Ovary (tissue), 9 donors: ENCODE results near the gene NATD1. TPM values are rescaled to one million over a fixed set of nuclear protein-coding genes. Genes with fewer than 3 reads are reported as not detected.
A peak's percentile ranks its signal among the peaks of the same experiment; 100 is the strongest.

Experiments used
- DNase-seq, 5 donors: peaks; one replicate each; pipeline ENCODE4 v3.0.0-alpha.2; 2019 to 2020
- H3K27ac ChIP-seq, 2 donors: fragments of 200-600 bp; one replicate each; pipeline versions ENCODE4 v1.5.1 to v1.8.0; 2019 to 2022
- H3K27me3 ChIP-seq: fragments of 200-600 bp; one replicate; pipeline ENCODE4 v1.8.0; 2022
- H3K36me3 ChIP-seq: fragments of 200-600 bp; sonication (generic); one replicate; pipeline ENCODE4 v1.5.1; 2019
- H3K4me1 ChIP-seq: one replicate; pipeline ENCODE4 v1.8.1; 2013; ENCODE audit warnings: mild to moderate bottlenecking, moderate library complexity; ENCODE audit not compliant: insufficient read depth
- H3K4me3 ChIP-seq: fragments of 200-600 bp; sonication (generic); one replicate; pipeline ENCODE4 v1.5.1; 2017
- H3K9me3 ChIP-seq, 2 donors: fragments of 200-600 bp in 1 of 2; sonication (generic) in 1 of 2; one replicate each; pipeline versions ENCODE4 v1.5.1 to v1.8.1; 2013 to 2019; ENCODE audit warnings: mild to moderate bottlenecking in 1 of 2, moderate library complexity in 1 of 2
- CTCF ChIP-seq, 3 donors: fragments of 450-650 bp in 2 of 3; fragments of 200-600 bp in 1 of 3; IDR thresholded peaks; one replicate each; pipeline versions ENCODE4 v1.5.1 to v1.8.0; 2016 to 2022; ENCODE audit warnings: antibody characterized with exemption in 3 of 3, mild to moderate bottlenecking in 1 of 3
- EP300 ChIP-seq: sonication (generic); formaldehyde crosslinking; IDR thresholded peaks from one replicate; pipeline ENCODE4 v1.6.1; 2017; ENCODE audit warnings: antibody characterized with exemption
- POLR2A ChIP-seq: fragments of 450-650 bp; IDR thresholded peaks from one replicate; pipeline ENCODE4 v1.6.1; 2017; ENCODE audit warnings: antibody characterized with exemption, mild to moderate bottlenecking, moderate library complexity
- WGBS, 3 donors: extraction: QIAGEN DNeasy Blood & Tissue Kit in 1 of 3; methylation state at CpG; one replicate each; pipeline versions ENCODE4 v1.1.5 to v1.1.7; 2013 to 2017; 5-methylcytosine and 5-hydroxymethylcytosine counted together
- intact Hi-C, 4 donors: fragments of 100-400 bp; cut with DNase I; formaldehyde crosslinking; loops; one replicate each; pipeline versions ENCODE4 v1.11.0 to v1.15.1; 2022 to 2023
- polyA plus RNA-seq, 2 donors: library from polyadenylated mRNA; stranded (reverse); fragments of 200-250 nt in 1 of 2; fragments of 350-450 nt in 1 of 2; fragmentation: Illumina TruSeq in 1 of 2; extraction: RNeasy Lipid Tissue Mini Kit (QIAGEN cat#74804) in 1 of 2; gene quantifications; one replicate each; pipeline ENCODE4 v1.2.3, GENCODE V29; 2013 to 2014
- total RNA-seq, 7 donors: library from RNA; depleted of rRNA in 2 of 7; stranded (reverse); fragments of >200 nt in 2 of 7; fragmentation: NEBNext Ultra II Directional in 3 of 7; extraction: Animal tissue kit (Norgen Biotek cat#: 25700) in 3 of 7; gene quantifications; one replicate each; pipeline versions ENCODE4 v1.1.0 to v1.2.4, GENCODE V29; 2016 to 2023
- donor health status: DM: no; HTN: no; CAD: no; lungs with moderate emphysema.
- donor health status: DM: no; HTN: no; CAD: no.
- donor health status: Bipolar disorder and iron deficiency.
- donor health status: DM: yes; HTN: yes; CAD: no.
- donor health status: DM: no; HTN: no; CAD: no.
- donor health status: DM: yes; HTN: yes; CAD: no.

NATD1 gene
- total and polyA plus RNA-seq, 9 donors, result 2.8 to 9.0 (median 5.3) TPM

DNA sequence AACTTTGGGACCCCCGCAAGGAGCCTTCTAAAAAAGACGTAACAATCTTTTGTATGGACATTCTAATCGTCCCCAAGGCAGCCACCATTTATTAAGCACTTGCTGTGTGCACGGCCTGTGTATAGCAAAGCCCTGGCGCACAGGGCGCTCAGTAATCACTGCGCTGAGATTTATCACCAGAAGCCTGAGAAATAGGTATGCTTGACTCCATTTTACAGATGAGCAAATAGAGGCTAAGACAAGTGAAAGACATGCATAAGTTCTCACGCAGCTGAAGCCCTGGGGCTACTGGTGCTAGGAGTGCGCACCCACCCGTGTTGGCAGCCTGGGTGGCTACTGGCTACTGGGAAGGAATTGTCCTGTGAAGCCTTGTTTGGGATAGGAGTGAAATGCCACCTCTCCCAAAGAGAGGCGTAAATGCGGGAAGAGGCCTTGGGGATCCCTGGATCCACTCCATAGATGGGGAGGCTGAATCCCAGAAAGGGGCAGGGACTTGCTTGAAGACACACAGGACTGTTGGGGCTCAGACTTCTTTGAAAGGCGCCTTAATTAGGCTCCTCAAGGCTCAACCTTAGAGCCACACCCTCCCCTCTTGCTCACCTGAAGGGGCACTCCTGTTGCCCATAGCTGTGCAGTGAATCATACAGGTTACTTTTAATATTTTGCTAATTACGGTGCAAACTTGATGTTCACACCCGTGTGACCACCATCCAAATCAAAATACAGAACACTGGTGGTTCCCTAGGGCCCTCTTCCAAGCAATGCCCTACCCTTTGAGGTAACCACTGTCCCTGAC is 634 bp upstream of the NATD1 start:
- 35 to 39% (median 39%) methylated on average over 15 of the region's 15 CpGs for WGBS, 3 donors
- Histone ChIP-seq H3K27ac (no peak overlapping the region), H3K4me1 (peaks cover 6% of the 10 kb centered on the region), H3K36me3 (no peaks in the 10 kb centered on the region), H3K9me3 (no peaks in the 10 kb centered on the region), H3K4me3 (peak overlapping the region; percentile 56), H3K27me3 (no peaks in the 10 kb centered on the region)
- no peak for DNase-seq
- intact Hi-C loops, result loop anchor here in 3 of 4 donors (2.0 to 10.0 kb wide), 3 partner anchors 39 to 209 kb away; partner anchors contain the start of genes DHRS7B (in 2 of the 3), TMEM11 (in 1 of the 3) and USP22 (in 1 of the 3)
- TF ChIP-seq POLR2A, result no peak
- no peak for TF ChIP-seq EP300
- TF ChIP-seq CTCF (IDR thresholded peaks at IDR 0.05), result no peak

DNA sequence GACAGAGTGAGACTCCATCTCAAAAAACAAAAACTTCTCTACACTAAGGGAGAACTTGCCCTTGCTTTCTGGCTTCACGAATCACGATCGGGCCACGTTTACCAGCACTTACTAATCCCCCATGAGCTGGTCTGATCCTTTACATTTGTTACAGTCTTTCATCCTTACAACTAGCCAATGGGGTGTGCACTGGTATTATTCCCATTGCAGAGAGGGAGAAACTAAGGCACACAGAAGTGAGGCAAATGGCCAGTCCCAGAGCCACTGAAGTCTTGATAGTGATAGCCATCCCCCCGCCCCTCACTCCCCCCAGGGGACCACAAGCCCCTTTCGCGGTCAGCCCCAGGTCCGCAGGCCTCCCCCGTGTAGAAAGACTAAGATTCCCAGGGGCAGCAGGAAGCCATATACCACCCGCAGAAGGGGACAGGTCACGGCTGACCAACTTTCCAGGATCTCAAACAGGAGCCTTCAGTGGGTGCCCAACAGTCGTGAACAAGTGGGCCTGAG is 868 bp downstream of the NATD1 start:
- H3K27ac ChIP-seq, result peak overlapping the region in 1 of 2 donors; percentile 42
- peak overlapping the region; percentile 56 for H3K4me3 ChIP-seq
- TF ChIP-seq POLR2A (no peak), EP300 (no peak), CTCF (IDR thresholded peaks at IDR 0.05) (no peak)
- DNase-seq, result no peak
- no peaks in the 10 kb centered on the region for H3K36me3 ChIP-seq
- H3K27me3 ChIP-seq, result no peaks in the 10 kb centered on the region
- H3K4me1 ChIP-seq, result peaks cover 6% of the 10 kb centered on the region
- intact Hi-C loops, result loop anchor here in 3 of 4 donors (2.0 to 10.0 kb wide), 3 partner anchors 38 to 208 kb away; partner anchors contain the start of genes DHRS7B (in 2 of the 3), TMEM11 (in 1 of the 3) and USP22 (in 1 of the 3)
- H3K9me3 ChIP-seq, result no peaks in the 10 kb centered on the region
- WGBS, 3 donors, result 7 to 11% (median 7%) methylated on average over 12 of the region's 12 CpGs

- H3K4me3 ChIP-seq, result no peak overlapping the region
- 77 to 83% (median 78%) methylated on average over 15 of the region's 15 CpGs for WGBS, 3 donors
These were observed 1.7 kb downstream of the NATD1 start for GRCh38 chr17:21251337-21252010.

More at GRCh38 chr17:21251337-21252010, 1.7 kb downstream of the NATD1 start:
- TF ChIP-seq CTCF (IDR thresholded peaks at IDR 0.05) (no peak), EP300 (no peak), POLR2A (no peak)
- H3K27ac ChIP-seq, result peak overlapping the region in 1 of 2 donors; percentile 27
- H3K9me3 ChIP-seq, result no peaks in the 10 kb centered on the region
- no peaks in the 10 kb centered on the region for H3K36me3 ChIP-seq
- peaks cover 6% of the 10 kb centered on the region for H3K4me1 ChIP-seq
- no peaks in the 10 kb centered on the region for H3K27me3 ChIP-seq
- intact Hi-C loops, result loop anchor here in 3 of 4 donors (2.0 to 10.0 kb wide), 3 partner anchors 37 to 207 kb away; partner anchors contain the start of genes DHRS7B (in 2 of the 3), TMEM11 (in 1 of the 3) and USP22 (in 1 of the 3)
- DNase-seq, result no peak
